GM18526 (cell line): ENCODE results near the gene TECR.

Experiments used
- POLR2A ChIP-seq: IDR thresholded peaks from 3 replicates; pipeline ENCODE4 v1.6.1; 2011; ENCODE audit not compliant: insufficient read length; ENCODE audit errors: extremely low read depth

The TECR gene

GRCh38 chr19:14502334-14503092 is 26.9 kb upstream of the TECR start:
- no peak for TF ChIP-seq POLR2A

- no peak for TF ChIP-seq POLR2A
Measured at GRCh38 chr19:14503285-14503684, 26.1 kb upstream of the TECR start.

- TF ChIP-seq POLR2A = no peak
Measured at GRCh38 chr19:14505488-14506239, 23.7 kb upstream of the TECR start.

DNA sequence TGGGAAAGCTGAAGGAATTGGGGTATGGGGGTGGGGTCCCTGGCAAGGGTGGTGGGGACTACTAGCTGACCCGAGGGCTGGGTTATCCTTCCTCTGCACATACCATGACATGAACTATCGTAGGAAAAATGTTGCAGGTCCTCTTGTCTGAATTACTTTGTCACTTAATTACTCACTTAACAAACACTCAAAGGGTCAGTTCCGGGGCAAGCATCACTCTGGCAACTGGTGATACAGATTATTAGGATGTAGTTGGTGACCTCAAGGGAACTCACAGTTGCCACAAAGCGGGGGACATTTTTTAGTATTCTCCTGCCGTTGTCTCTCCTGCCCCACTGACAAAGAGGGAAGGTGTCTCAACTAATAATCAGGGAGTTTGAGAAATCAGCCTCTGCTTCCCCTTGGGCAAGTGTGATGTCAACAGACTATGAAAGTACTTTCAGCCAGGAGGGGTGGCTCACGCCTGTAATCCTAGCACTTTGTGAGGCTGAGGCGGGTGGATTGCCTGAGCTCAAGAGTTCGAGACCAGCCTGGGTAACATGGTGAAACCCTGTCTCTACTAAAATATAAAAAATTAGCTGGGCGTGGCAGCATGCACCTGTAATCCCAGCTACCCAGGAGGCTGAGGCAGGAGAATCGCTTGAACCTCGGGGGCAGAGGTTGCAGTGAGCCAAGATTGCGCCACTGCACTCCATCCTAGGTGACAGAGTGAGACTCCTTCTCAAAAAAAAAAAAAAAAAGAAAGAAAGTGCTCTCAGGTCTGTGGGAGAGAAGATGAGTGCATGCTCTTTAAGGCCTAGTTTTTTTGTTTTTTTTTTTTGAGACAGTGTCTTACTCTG is 21.5 kb upstream of the TECR start:
- TF ChIP-seq POLR2A = no peak

GRCh38 chr19:14510311-14511228 is 18.8 kb upstream of the TECR start:
- no peak for TF ChIP-seq POLR2A

- TF ChIP-seq POLR2A = no peak
Measured at GRCh38 chr19:14511229-14511593, 18.2 kb upstream of the TECR start.

GRCh38 chr19:14512406-14512961 is 16.9 kb upstream of the TECR start:
- no peak for TF ChIP-seq POLR2A

DNA sequence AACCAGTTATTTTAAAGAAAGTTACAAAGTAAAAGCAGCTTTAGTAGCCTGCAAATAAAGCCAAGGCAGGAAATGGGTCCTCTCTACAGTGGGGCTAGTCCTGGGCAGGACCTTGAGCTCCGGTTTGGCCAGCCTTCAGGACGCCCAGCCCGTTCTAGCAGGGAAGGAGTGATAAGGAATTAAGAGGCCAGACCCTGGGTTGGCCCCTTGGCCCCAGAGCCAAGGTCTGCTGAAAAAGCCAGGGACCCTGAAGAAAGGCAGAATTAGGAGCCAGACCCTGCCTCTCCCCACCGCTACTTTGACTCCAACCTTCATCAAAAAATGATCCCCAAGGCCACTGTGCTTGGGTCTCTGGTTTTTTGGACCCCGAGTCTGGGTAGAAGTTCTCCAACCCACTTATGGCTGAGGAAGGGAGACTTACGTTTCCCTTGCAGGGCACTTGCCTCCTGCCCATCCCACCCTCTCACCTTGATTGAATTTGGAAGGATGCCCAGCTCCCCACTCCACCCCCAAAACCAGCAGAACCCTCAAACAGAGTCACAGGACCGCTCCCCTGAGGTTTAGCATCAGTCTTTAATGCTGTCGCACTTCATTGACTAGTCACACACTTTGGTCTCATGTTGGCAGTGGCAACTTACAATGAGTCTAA is 15.1 kb upstream of the TECR start:
- no peak for TF ChIP-seq POLR2A

- no peak for TF ChIP-seq POLR2A
Measured at GRCh38 chr19:14515501-14516047, 13.8 kb upstream of the TECR start.

DNA sequence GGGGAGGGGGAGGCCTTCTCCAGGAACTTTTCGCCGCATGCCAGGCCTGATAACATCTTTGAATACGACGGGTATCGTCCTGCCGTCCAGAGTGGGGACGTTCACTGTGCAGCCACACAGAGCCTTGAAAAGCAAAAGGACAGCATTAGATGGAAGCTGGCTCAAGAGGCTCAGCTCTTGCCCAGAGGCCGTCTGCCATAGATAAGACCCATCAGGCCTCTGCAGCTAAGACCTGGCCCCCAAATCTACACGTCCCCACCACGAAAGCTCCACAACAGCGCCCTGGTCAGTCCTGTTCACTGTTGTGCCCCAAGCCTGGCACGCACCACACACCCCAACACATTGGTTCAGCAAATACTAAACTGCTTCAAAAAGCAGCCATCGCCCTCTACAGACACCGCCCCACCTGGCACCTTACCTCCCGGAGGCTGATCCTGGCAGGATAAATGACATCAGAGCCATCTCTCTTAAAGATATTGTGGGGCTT is 13.3 kb upstream of the TECR start:
- TF ChIP-seq POLR2A = no peak

DNA sequence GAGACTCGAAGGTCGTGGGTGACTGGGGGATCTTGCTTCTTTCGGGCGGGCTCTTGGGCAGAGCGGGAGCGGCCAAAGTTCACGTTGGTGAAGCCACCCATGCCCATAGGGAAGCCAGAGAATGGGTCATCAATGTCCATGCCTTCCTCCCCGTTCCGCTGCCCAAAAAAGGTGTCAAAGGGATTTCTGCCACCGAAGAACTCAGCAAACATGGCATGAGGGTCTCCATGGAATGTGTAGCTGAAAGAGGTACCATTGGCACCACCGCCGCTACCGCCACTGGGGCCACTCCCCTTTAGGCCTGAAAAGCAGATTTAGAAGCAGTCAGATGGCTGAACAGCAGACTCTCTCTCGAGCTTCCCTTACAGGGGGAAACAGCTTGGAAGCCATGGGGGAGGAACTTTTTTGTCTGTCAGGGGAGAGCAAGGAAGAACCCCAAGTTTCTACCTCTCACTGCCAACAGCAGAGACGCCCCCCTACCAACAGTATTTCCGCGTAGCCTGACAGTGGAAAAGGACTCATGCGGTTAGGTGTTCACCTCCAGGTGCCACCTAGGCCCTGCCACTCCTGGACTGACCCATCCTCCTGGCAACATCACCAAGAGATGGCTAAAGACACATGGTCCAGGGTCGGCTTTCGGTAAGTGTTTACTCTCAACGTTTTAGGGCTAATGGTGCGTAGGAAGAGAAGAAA is 12.5 kb upstream of the TECR start:
- TF ChIP-seq POLR2A = no peak

- TF ChIP-seq POLR2A = no peak
Measured at GRCh38 chr19:14517446-14517839, 12.0 kb upstream of the TECR start.

DNA sequence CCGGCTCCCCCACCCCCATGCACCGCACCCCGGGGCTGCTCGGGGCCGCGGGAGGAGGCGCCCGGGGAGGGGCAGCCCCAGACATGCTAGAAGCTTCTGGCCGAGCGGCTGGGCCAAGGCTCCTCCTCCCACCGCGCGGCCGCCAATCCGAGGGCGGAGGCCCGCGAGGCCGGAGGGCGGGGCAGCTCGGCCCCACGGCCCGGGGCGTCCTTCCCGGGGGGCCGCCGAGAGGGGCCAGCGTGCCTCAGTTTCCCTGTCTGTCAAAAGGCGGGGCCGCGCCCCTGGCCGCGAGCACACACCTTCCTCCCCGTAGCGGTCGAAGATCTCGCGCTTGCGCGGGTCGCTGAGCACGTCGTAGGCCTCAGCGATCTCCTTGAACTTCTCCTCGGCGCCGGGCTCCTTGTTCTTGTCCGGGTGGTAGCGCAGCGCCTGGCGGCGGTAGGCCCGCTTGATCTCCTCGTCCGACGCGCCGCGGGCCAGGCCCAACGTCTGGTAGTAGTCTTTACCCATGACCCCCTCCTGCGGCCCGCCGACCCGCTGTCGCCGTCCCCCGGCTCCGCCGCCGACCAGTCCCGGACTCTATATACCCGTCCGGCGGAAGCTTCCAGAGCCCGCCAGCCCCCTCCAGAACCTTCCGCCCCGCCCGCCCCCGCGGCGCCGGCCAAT is 11.4 kb upstream of the TECR start, which contains the start of gene DNAJB1:
Gene DNAJB1 (minus strand): TSS at position 558 of the 666 bp plus-strand sequence. CDS start 48 bp downstream, at position 510.
- peak; percentile 95 for TF ChIP-seq POLR2A
